OCI-LY1 (cell line): ENCODE measurements around the gene ACTL7B.

Experiments
- CTCF ChIP-seq: fragments of 200-600 bp; sonication (generic), shearing (Covaris generic); IDR thresholded peaks from 2 replicates; pipeline ENCODE4 v1.5.1; 2017; ENCODE audit warnings: mild to moderate bottlenecking, antibody characterized with exemption, low read length, moderate library complexity, mixed read lengths
- EZH2 ChIP-seq: fragments of 200-600 bp; sonication (generic), shearing (Covaris generic); IDR thresholded peaks from 2 replicates; pipeline ENCODE4 v1.8.0; 2017; ENCODE audit warnings: borderline replicate concordance, mixed run types, mild to moderate bottlenecking, antibody characterized with exemption, low read length, moderate library complexity, mixed read lengths

- TF ChIP-seq CTCF (no peak), EZH2 (no peak)
Observed at GRCh38 chr9:108845507-108845906, 10.3 kb downstream of the ACTL7B start.
